Activated CD8-positive, alpha-beta T cell treated with anti-CD3 and anti-CD28 coated beads for 36 hours (primary cell): ENCODE results near the gene ESRRB. TPM values are rescaled to one million over a fixed set of nuclear protein-coding genes. Genes with fewer than 3 reads are reported as not detected.

Experiments used
- ATAC-seq: fragments of 200-7000 bp; cut with Tn5 transposase; one replicate; pipeline ENCODE4 v1.10.0; 2021; ENCODE audit warnings: mild to moderate bottlenecking, moderate library complexity
- CTCF ChIA-PET: fragments of 350-600 bp; sonication (Branson Sonifier 250); formaldehyde crosslinking; loops from one replicate; lab custom pipeline; 2021; ENCODE audit warnings: antibody characterized with exemption; lab: Charles Lee
- POLR2A ChIA-PET: fragments of 350-600 bp; sonication (Branson Sonifier 250); formaldehyde crosslinking; loops from one replicate; lab custom pipeline; 2021; ENCODE audit warnings: antibody characterized with exemption; lab: Charles Lee
- DNase-seq: peaks from one replicate; pipeline ENCODE4 v3.0.0-alpha.2; 2020
- H3K27ac Mint-ChIP-seq: one replicate; pipeline ENCODE4 v1.8.0; 2021; ENCODE audit warnings: mild to moderate bottlenecking, mixed read lengths
- H3K27me3 Mint-ChIP-seq: one replicate; pipeline ENCODE4 v1.8.0; 2021; ENCODE audit warnings: mixed read lengths
- H3K36me3 Mint-ChIP-seq: one replicate; pipeline ENCODE4 v1.8.0; 2021; ENCODE audit warnings: low read depth, mixed read lengths
- H3K4me1 Mint-ChIP-seq: one replicate; pipeline ENCODE4 v1.8.0; 2021; ENCODE audit warnings: low read depth, mixed read lengths
- H3K4me3 Mint-ChIP-seq: one replicate; pipeline ENCODE4 v1.8.0; 2021; ENCODE audit warnings: mild to moderate bottlenecking, moderate library complexity, mixed read lengths
- H3K9me3 Mint-ChIP-seq: one replicate; pipeline ENCODE4 v1.8.0; 2021; ENCODE audit warnings: mixed read lengths
- intact Hi-C: fragments of 100-400 bp; cut with micrococcal nuclease; formaldehyde crosslinking; loops from one replicate; pipeline ENCODE4 v1.10.0; 2022
- total RNA-seq, 2 experiments: library from RNA; stranded (reverse); gene quantifications; one replicate each; pipeline ENCODE4 v1.2.3, GENCODE V29; 2021
- TF ChIP-seq, protein P1 (sequence below): fragments of 200-600 bp; IDR thresholded peaks from one replicate; pipeline ENCODE4 v1.8.0; 2022; ENCODE audit warnings: antibody characterized with exemption, mild to moderate bottlenecking

ESRRB gene
- total RNA-seq, 2 experiments from 2014 or later = 0.18 to 0.27 TPM

DNA sequence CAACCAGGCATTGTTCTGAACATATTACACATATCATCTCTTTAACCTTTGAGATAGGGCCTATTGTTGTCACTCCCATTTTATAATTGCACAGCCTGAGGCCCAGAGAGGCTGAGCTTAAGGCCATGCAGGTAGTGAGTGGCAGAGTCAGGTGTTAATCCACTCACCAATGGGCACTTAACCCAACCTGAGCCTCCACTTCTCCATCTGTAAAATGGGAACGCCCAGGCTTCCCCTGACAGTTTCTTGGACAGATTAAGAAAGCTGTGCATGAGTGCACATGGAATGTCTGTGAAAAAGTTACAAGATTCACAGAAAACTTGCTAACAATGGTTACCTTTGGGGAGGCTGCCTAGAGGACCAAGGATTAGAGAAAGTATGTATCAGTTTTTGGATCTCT is 32.9 kb downstream of the ESRRB start:
- CTCF ChIA-PET = no interaction called here

DNA sequence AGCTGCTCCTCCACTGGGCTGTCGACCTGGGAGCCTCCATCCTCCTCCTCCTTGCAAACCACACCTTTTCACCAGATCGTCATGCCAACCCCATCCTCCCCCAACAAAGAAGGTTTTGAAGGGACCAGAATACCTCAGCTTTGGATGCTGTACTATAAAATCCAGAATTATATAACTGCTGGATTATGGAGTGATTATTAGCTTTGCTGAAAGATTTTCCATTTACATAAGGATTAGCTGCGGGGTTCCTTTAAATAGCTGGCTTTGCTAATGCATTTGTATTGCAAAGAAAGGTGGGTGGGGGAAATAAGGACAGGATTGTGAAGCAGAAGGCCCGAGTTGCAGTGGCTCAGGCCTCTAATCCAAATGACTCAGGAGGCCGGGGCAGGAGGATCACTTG is 36.6 kb downstream of the ESRRB start:
- ChIA-PET CTCF (interaction anchor here (1.8 kb wide), 1 partner anchor 44 kb away, joined by 4 read pairs; no protein-coding TSS in a partner anchor), POLR2A (no interaction called here)
- Mint-ChIP-seq H3K27ac (no peak overlapping the region), H3K9me3 (no peaks in the 10 kb centered on the region), H3K4me1 (peaks cover 5% of the 10 kb centered on the region), H3K27me3 (peaks cover 28% of the 10 kb centered on the region), H3K36me3 (no peaks in the 10 kb centered on the region), H3K4me3 (no peak overlapping the region)
- ATAC-seq = no peak
- TF ChIP-seq, protein P1, sequence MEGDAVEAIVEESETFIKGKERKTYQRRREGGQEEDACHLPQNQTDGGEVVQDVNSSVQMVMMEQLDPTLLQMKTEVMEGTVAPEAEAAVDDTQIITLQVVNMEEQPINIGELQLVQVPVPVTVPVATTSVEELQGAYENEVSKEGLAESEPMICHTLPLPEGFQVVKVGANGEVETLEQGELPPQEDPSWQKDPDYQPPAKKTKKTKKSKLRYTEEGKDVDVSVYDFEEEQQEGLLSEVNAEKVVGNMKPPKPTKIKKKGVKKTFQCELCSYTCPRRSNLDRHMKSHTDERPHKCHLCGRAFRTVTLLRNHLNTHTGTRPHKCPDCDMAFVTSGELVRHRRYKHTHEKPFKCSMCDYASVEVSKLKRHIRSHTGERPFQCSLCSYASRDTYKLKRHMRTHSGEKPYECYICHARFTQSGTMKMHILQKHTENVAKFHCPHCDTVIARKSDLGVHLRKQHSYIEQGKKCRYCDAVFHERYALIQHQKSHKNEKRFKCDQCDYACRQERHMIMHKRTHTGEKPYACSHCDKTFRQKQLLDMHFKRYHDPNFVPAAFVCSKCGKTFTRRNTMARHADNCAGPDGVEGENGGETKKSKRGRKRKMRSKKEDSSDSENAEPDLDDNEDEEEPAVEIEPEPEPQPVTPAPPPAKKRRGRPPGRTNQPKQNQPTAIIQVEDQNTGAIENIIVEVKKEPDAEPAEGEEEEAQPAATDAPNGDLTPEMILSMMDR = no peak
- intact Hi-C loops = no loop called here
- DNase-seq = no peak

More for the DNA sequence above, 32.9 kb downstream of the ESRRB start:
- no peak for DNase-seq
- no peak for ATAC-seq
- Mint-ChIP-seq H3K36me3 (no peaks in the 10 kb centered on the region), H3K27me3 (peaks cover 15% of the 10 kb centered on the region), H3K4me3 (no peak overlapping the region), H3K27ac (no peak overlapping the region), H3K4me1 (no peaks in the 10 kb centered on the region), H3K9me3 (no peaks in the 10 kb centered on the region)
- TF ChIP-seq, protein P1 = no peak
- POLR2A ChIA-PET = no interaction called here
- intact Hi-C loops = no loop called here

DNA sequence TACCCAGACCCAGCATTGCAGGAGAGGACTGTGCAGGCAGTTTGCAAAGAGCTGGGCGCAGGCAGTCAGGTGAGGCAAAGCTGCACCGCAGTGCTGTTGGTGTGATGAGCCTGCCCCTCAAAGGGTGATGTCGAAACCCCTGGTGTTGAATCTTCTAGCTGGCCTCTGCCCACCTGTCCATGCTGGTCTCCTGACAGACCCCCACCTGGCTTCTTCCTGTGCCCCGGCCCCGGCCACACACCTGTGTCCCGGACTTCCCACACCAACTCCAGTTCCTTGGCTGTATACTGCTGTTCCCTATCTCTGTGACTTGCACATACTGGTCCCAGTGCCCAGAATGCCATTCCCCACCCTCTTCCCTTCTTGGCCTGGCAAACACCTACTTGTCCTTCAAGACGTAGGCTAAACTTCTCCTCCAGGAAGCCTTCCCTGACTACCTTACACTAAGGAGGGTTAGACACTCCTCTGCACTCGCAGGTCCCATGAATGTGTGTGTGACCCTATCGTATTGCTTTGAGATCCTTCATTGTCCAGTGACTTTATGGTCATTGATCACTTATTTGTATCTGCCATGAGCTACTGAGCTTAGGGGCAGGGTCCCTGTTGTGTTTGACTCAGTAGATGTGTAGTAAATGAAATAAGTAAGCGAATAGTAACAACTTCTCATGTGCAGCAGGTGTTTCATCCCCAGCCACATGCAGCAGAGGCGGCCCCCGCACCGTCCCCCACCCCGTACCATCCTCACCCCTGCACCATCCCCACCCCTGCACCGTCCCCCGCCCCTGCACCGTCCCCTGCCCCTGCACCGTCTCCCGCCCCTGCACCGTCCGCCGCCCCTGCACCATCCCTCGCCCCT is 37.4 kb downstream of the ESRRB start:
- TF ChIP-seq, protein P1 = no peak
- POLR2A ChIA-PET = no interaction called here

DNA sequence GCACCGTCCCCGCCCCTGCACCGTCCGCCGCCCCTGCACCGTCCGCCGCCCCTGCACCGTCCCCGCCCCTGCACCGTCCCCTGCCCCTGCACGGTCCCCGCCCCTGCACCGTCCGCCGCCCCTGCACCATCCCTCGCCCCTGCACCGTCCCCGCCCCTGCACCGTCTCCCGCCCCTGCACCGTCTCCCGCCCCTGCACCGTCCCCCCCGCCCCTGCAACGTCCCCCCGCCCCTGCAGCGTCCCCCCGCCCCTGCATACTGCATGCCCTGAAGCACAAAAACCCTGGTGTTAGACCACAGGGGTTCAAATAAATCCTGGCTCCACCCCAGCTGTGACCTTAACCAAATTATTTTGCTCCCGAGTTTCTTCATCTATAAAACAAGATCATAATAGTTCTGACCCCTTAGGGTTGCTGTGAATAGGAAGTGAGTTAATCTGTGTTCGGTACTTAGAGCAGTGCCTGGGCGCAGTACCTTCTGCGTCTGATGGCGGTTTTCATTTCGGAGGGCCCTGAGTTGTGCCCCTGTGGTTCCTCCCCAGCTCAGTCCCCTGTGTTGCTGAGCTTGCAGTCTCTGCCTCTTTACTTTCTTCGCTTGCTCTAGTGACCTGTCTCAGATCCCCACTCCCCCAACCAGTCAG is 38.1 kb downstream of the ESRRB start:
- H3K9me3 Mint-ChIP-seq = no peaks in the 10 kb centered on the region
- no peak overlapping the region for H3K4me3 Mint-ChIP-seq
- DNase-seq = no peak
- TF ChIP-seq, protein P1 = no peak
- H3K27me3 Mint-ChIP-seq = peaks cover 28% of the 10 kb centered on the region
- no peak overlapping the region for H3K27ac Mint-ChIP-seq
- H3K36me3 Mint-ChIP-seq = no peaks in the 10 kb centered on the region
- peaks cover 5% of the 10 kb centered on the region for H3K4me1 Mint-ChIP-seq
- intact Hi-C loops = no loop called here
- POLR2A ChIA-PET = no interaction called here
- ATAC-seq = no peak
- CTCF ChIA-PET = no interaction called here

More for the DNA sequence above, 37.4 kb downstream of the ESRRB start:
- no peaks in the 10 kb centered on the region for H3K36me3 Mint-ChIP-seq
- no peaks in the 10 kb centered on the region for H3K9me3 Mint-ChIP-seq
- CTCF ChIA-PET = no interaction called here
- DNase-seq = no peak
- intact Hi-C loops = no loop called here
- peaks cover 28% of the 10 kb centered on the region for H3K27me3 Mint-ChIP-seq
- no peak for ATAC-seq
- peaks cover 5% of the 10 kb centered on the region for H3K4me1 Mint-ChIP-seq
- H3K27ac Mint-ChIP-seq = no peak overlapping the region
- H3K4me3 Mint-ChIP-seq = no peak overlapping the region

DNA sequence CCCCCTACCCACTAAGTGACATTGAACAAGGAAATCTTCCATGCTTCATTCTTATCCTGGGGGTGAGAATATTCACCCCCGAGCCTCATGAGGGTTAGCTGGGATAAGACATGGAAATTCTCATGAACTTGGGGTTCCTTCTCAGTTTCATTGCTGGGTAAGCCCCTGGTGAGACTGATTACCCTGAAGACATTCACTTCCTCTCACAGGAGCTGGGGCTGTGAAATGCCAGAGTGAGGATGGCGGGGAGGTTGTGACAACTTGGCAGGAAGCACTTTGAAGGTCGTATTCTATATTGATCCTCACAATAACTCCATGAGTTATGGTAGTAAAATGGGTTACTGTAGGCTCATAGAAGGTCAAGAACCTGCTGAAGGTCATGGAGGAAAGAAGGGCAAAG is 43.5 kb downstream of the ESRRB start:
- H3K9me3 Mint-ChIP-seq = no peaks in the 10 kb centered on the region

More for the DNA sequence above, 43.5 kb downstream of the ESRRB start:
- Mint-ChIP-seq H3K27ac (no peak overlapping the region), H3K36me3 (no peaks in the 10 kb centered on the region), H3K4me3 (no peak overlapping the region), H3K27me3 (peaks cover 15% of the 10 kb centered on the region), H3K4me1 (peaks cover under 1% of the 10 kb centered on the region)
- TF ChIP-seq, protein P1 = no peak
- ATAC-seq (no peak), DNase-seq (no peak)
- ChIA-PET CTCF (no interaction called here), POLR2A (interaction anchor here (0.5 kb wide), 1 partner anchor 19 kb away, joined by 4 read pairs; no protein-coding TSS in a partner anchor)
- intact Hi-C loops = no loop called here
